Left lung (tissue), 10 donors: ENCODE data around the gene HS3ST5. TPM values are rescaled to one million over a fixed set of nuclear protein-coding genes. Genes with fewer than 3 reads are reported as not detected.
"Not testable (repeated sequence)": the region's sequence is repeated elsewhere in the genome, so short reads cannot be mapped to it uniquely, and the experiment has no call there.

Experiments used
- ATAC-seq: fragments of 200-7000 bp; cut with Tn5 transposase; one replicate; pipeline ENCODE4 v1.9.1; 2020; ENCODE audit warnings: moderate library complexity
- DNase-seq, 4 donors: peaks; one replicate each; pipeline ENCODE4 v3.0.0-alpha.2; 2013 to 2020
- H3K27ac ChIP-seq, 2 donors: fragments of 200-600 bp; sonication (generic) in 1 of 2; one replicate each; pipeline versions ENCODE4 v1.5.0 to v1.8.0; 2020 to 2021
- H3K27me3 ChIP-seq, 2 donors: fragments of 200-600 bp; sonication (generic) in 1 of 2; one replicate each; pipeline versions ENCODE4 v1.5.0 to v1.8.0; 2020 to 2021
- H3K36me3 ChIP-seq, 2 donors: fragments of 200-600 bp; sonication (generic) in 1 of 2; one replicate each; pipeline versions ENCODE4 v1.5.0 to v1.8.0; 2020 to 2021
- H3K4me1 ChIP-seq, 2 donors: fragments of 200-600 bp; one replicate each; pipeline ENCODE4 v1.8.0; 2021
- H3K4me3 ChIP-seq, 2 donors: fragments of 200-600 bp; sonication (generic) in 1 of 2; one replicate each; pipeline versions ENCODE4 v1.5.0 to v1.8.0; 2020 to 2021; ENCODE audit warnings: mild to moderate bottlenecking in 1 of 2
- H3K9me3 ChIP-seq, 2 donors: fragments of 200-600 bp; sonication (generic) in 1 of 2; one replicate each; pipeline versions ENCODE4 v1.5.0 to v1.8.0; 2020 to 2021
- intact Hi-C, 2 donors: fragments of 100-400 bp; cut with DNase I; formaldehyde crosslinking; loops; one replicate each; pipeline versions ENCODE4 v1.11.2 to v1.14.2; 2022
- polyA plus RNA-seq, 6 donors: library from polyadenylated mRNA; unstranded; fragments of 120-200 nt; gene quantifications; one replicate each; pipeline ENCODE4 v1.2.1, GENCODE V29; 2013; ENCODE audit not compliant: insufficient read length in 6 of 6
- total RNA-seq, 2 donors: library from RNA; stranded (reverse); fragmentation: NEBNext Ultra II Directional; extraction: Animal tissue kit (Norgen Biotek cat#: 25700); gene quantifications; one replicate each; pipeline ENCODE4 v1.2.1, GENCODE V29; 2021
- TF ChIP-seq, protein P1 (sequence below), 2 donors: fragments of 200-600 bp; sonication (generic) in 1 of 2; IDR thresholded peaks; one replicate each; pipeline versions ENCODE4 v1.5.0 to v1.8.0; 2021; ENCODE audit warnings: antibody characterized with exemption in 2 of 2
- donor health status: DM: no; HTN: yes; CAD: no.
- donor health status: DM: no; HTN: no; CAD: no.

The HS3ST5 gene
- total and polyA plus RNA-seq, 8 donors: 0.06 to 0.33 (median 0.18) TPM; not detected in 1

DNA sequence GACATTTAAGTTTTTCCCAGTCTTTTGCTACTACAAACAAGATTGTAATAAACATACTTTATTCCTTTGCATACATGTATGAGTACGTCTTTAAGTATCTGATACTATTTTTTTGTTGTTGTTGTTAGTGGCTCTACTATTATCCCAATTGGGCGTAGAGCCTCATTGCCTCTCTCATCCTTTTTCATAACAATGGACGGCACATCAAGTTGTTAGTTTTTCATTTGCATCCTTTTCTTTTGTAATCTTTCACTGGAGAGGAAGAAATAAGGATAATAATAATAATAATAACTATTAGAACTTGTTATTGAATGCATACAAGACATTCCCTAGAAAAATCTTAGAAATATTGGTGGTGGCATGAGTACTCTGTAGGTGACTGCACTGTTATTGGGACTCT, 23.1 kb downstream of the HS3ST5 start:
- DNase-seq (no peak), ATAC-seq (no peak)
- H3K36me3 ChIP-seq: no peaks in the 10 kb centered on the region
- H3K4me3 ChIP-seq: no peak overlapping the region
- no peak overlapping the region for H3K27ac ChIP-seq
- H3K9me3 ChIP-seq: no peaks in the 10 kb centered on the region
- TF ChIP-seq, protein P1, sequence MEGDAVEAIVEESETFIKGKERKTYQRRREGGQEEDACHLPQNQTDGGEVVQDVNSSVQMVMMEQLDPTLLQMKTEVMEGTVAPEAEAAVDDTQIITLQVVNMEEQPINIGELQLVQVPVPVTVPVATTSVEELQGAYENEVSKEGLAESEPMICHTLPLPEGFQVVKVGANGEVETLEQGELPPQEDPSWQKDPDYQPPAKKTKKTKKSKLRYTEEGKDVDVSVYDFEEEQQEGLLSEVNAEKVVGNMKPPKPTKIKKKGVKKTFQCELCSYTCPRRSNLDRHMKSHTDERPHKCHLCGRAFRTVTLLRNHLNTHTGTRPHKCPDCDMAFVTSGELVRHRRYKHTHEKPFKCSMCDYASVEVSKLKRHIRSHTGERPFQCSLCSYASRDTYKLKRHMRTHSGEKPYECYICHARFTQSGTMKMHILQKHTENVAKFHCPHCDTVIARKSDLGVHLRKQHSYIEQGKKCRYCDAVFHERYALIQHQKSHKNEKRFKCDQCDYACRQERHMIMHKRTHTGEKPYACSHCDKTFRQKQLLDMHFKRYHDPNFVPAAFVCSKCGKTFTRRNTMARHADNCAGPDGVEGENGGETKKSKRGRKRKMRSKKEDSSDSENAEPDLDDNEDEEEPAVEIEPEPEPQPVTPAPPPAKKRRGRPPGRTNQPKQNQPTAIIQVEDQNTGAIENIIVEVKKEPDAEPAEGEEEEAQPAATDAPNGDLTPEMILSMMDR (IDR thresholded peaks at IDR 0.05): no peak
- intact Hi-C loops: no loop called here
- no peaks in the 10 kb centered on the region for H3K4me1 ChIP-seq
- no peaks in the 10 kb centered on the region for H3K27me3 ChIP-seq

- Histone ChIP-seq H3K4me3 (no peak overlapping the region), H3K9me3 (no peaks in the 10 kb centered on the region), H3K36me3 (no peaks in the 10 kb centered on the region), H3K27me3 (no peaks in the 10 kb centered on the region), H3K4me1 (no peaks in the 10 kb centered on the region), H3K27ac (no peak overlapping the region)
- TF ChIP-seq, protein P1 (IDR thresholded peaks at IDR 0.05): no peak
- intact Hi-C loops: no loop called here
- DNase-seq: no peak
- no peak for ATAC-seq
Observed at GRCh38 chr6:114315831-114316595, 26.8 kb downstream of the HS3ST5 start.

- H3K27ac ChIP-seq: not testable (repeated sequence)
Observed at GRCh38 chr6:114313816-114314215, 29.0 kb downstream of the HS3ST5 start.

DNA sequence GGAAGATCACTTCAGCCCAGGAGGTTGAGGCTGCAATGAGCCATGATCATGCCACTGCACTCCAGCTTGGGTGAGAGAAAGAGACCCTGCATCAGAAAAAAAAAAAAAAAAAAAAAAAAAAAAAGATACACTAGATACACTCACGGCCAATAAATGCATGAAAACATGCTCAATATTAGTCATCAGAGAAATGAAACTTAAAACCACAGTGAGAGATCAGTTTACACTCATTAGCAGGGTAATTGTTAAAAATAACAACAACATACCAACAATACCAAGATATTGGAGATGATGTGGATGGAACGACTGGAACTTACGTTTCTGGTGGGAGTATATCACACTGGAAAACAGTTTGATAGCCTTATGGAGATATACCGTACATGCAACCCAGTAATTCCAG, 29.9 kb downstream of the HS3ST5 start:
- no peaks in the 10 kb centered on the region for H3K4me1 ChIP-seq
- DNase-seq: no peak
- intact Hi-C loops: no loop called here
- no peak overlapping the region for H3K27ac ChIP-seq
- no peaks in the 10 kb centered on the region for H3K27me3 ChIP-seq
- TF ChIP-seq, protein P1 (IDR thresholded peaks at IDR 0.05): no peak
- H3K4me3 ChIP-seq: no peak overlapping the region
- ATAC-seq: no peak
- H3K9me3 ChIP-seq: no peaks in the 10 kb centered on the region
- H3K36me3 ChIP-seq: no peaks in the 10 kb centered on the region

More at GRCh38 chr6:114313816-114314215, 29.0 kb downstream of the HS3ST5 start:
- ATAC-seq, H3K9me3 ChIP-seq, intact Hi-C loops, H3K27me3 ChIP-seq, DNase-seq, H3K36me3 ChIP-seq, H3K4me1 ChIP-seq, H3K4me3 ChIP-seq: not testable (repeated sequence)

GRCh38 chr6:114310053-114310452, 32.8 kb downstream of the HS3ST5 start:
- Histone ChIP-seq H3K36me3 (no peaks in the 10 kb centered on the region), H3K9me3 (no peaks in the 10 kb centered on the region), H3K27ac (no peak overlapping the region), H3K4me1 (no peaks in the 10 kb centered on the region), H3K4me3 (no peak overlapping the region), H3K27me3 (no peaks in the 10 kb centered on the region)
- DNase-seq (no peak), ATAC-seq (no peak)
- intact Hi-C loops: no loop called here
- TF ChIP-seq, protein P1 (IDR thresholded peaks at IDR 0.05): no peak
